NCI-H2029 treated with DMSO at 0.1 percent for 48 hours (cell line): Measurements from ENCODE around the gene SLX9.
"Not testable (repeated sequence)": the region's sequence is repeated elsewhere in the genome, so short reads cannot be mapped to it uniquely, and the experiment has no call there.

Experiments
- DNase-seq: peaks from one replicate; lab custom pipeline; 2025; lab: John Stamatoyannopoulos, UW

The SLX9 gene

GRCh38 chr21:44960141-44961092, 20.6 kb downstream of the SLX9 start:
- DNase-seq: no peak

DNA sequence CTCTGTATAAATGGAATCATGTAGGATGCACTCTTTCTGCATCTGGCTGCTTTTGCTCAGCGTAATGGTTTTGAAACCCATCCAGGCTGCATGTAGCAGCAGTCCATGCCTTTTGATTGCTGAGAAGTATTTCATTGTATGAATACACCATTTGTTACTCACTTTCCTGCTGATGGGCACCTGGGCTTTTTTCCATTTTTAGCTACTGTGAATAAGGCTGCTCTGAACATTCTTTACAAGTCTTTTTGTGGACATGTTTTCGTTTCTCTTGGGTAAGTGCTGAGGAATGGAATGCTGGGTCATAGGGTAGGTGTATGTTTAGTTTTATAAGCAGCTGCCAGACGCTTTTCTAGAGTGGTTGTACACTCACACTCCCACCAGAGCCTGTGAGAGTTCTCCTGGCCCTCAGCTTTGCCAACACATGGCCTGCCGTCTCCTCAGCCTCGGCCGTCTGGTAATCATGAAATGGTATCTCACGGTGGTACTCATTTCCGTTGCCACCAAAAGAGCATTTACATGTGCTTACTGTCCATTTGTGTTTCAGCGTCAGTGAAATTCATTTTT, 22.7 kb downstream of the SLX9 start:
- DNase-seq: no peak

- no peak for DNase-seq
These were observed 24.6 kb downstream of the SLX9 start for GRCh38 chr21:44964381-44964780.

- no peak for DNase-seq
These were observed 25.6 kb downstream of the SLX9 start for GRCh38 chr21:44965251-44966022.

GRCh38 chr21:44966135-44967081, 26.6 kb downstream of the SLX9 start:
- no peak for DNase-seq

- DNase-seq: no peak
These were observed 27.5 kb downstream of the SLX9 start for GRCh38 chr21:44967082-44968047.

DNA sequence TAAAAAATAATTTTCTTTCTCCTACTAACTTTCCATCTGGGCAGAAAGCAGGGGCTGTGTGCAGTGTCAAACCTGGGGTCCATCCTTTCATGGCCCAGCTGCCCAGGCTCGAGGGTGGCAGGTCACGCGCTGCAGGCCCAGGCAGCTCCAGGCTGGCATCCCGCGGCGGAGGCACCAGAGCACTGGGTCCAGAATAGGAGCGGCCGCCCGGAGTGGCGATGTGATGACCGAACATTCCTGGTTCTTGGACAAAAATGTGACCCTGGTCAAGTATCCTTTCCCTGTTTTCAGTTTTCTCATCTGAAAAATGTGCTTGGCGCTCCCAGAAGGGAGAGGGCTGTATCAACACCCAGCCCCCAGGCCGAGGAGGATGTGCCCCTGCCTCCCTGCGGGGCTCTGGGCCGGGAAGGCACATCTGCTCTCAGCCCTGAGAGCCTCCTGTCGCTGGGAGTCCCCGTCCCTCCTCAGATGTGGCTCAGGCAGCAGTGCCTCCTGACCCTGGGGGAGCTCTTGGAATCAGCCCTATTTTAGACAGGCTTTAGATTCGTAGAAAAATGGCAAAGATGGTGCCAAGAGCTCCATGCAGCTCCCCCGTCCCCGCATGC, 29.3 kb downstream of the SLX9 start:
- DNase-seq: no peak

DNA sequence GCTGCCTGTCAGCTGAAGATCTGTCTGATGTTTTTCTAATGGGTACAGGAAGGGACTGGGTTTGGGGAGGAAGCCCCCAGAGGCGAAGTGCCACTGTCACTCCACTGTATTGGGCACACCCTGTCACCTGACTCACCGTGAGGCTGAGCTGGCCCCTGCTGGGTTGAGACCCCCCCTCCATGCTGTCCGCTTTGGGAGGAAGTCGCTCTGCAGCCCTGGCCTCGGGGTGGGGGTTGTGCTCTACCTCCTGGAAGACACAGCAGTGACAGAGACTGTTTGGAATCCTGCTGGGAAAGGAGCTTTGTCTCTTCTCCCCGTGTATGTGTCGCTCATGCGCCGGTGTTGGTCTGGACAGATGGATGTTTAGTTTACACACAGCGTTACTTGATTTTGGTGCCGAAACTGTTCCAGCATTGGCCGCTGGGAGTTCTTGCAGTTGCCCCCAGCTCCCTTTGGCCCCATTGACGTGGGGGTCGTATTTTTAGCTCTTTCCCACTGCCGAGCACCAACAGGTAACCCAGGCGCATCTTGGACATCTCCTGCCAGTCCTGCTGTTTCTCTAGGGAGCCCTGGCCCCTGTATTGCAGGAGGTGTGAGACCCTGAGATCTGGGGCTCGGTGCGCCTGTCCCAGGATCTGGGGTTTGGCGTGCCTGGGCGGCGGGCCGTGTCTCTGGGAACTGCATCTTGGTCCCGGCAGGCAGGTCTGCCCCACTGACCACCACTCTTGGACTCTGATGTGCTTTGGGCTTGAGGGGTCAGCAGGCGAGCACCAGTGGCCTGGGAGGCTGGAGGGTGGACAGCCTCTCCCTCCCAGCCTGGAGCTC, 30.3 kb downstream of the SLX9 start:
- no peak for DNase-seq

- DNase-seq: no peak
These were observed 31.2 kb downstream of the SLX9 start for GRCh38 chr21:44970766-44971671.

- no peak for DNase-seq
These were observed 31.8 kb downstream of the SLX9 start for GRCh38 chr21:44971672-44971995.

- no peak for DNase-seq
These were observed 32.5 kb downstream of the SLX9 start for GRCh38 chr21:44972301-44972814.

DNA sequence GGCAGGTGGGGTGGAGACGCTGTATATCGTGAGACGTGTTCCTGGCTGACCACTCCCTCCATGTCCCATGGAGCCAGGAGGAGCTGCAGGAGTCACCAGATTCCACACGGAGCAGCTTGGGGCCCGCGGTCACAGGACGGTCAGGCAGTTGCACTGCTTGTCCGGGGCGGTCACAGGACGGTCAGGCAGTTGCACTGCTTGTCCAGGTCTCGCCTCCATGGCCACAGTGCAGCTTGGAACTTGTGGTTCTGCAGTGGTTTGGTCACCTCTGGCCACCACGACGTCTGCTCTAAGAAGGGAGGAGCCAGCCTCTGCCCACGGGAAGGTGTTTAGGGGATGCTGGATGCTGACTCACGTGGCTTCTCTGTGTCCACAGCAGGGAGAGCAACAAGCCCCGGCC, 33.0 kb downstream of the SLX9 start:
- no peak for DNase-seq

- no peak for DNase-seq
These were observed 33.8 kb downstream of the SLX9 start for GRCh38 chr21:44973598-44973997.

GRCh38 chr21:44974676-44975075, 34.8 kb downstream of the SLX9 start:
- no peak for DNase-seq

DNA sequence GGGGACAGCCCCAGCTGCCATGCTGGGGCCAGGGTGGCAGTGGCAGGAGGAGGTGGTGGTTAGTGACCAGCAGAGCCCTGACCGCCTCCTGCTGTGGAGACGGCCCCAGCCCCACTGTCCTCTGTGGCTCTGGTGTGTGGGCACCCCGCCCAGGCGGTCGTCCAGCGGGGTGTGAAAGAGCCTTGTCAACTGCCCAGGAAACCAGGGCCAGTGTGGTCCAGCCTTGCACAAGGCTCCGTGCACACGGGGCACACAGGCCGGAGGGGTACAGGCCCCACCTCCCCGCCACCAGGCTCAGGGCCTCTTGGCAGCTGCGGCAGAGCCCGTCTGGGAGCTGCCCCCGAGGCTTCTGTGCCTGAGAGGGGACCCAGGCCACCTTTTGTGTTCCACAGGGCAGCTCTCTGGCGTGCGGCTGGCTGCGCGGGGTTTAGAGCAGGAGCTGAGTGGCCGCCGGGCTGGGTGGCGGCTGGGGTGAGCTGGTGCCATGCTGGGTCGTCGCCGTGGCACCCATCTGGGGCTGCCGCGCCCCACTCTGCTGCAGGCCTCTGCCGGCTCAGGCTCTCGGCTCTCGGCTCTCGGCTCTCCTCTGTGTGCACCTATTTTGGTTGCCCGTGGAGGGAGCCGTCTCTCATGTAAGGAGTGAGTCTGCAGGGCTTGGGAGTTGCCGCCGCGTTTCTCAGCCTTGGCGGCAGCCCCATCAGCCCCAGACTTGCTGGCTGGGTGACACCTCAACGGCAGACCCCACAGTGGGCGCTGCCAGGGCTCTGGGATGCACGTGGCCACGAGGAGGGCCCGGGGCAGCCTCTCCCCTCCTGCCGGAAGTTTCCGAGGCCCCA, 36.1 kb downstream of the SLX9 start:
- DNase-seq: no peak

GRCh38 chr21:44976556-44977393, 36.9 kb downstream of the SLX9 start:
- not testable (repeated sequence) for DNase-seq
